IPS-18c (cell line): ENCODE data around the gene BIRC5.

Experiments
- H3K4me3 ChIP-seq: 2 replicates; pipeline ENCODE4 v1.7.0; 2013; ENCODE audit warnings: low read depth, mild to moderate bottlenecking, low read length, moderate library complexity; ENCODE audit not compliant: insufficient read depth
- H3K9me3 ChIP-seq: one replicate; pipeline ENCODE4 v1.6.1; 2013; ENCODE audit warnings: mild to moderate bottlenecking, low read length, moderate library complexity; ENCODE audit not compliant: control insufficient read depth, insufficient read depth

Gene BIRC5

DNA sequence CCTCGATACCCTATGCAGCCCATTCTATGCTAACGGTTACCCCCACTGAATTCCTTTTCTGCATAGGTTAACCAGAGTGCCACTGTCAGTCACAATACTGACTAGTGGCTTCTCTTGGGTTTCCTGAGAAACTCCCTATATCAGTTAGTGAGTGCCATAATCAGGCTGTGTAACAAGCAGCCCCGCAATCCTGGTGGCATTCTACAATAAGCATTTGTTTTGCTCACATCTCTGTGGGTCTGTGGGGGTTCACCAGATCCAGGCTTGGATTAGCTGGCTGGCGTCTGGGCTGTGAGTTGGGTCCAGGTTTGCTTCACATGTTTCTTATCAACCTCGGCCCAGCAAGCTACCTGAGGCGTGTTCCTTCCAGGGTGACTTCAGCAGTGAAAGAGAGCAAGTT lies 59.8 kb downstream of the BIRC5 start:
- H3K9me3 ChIP-seq: no peaks in the 10 kb centered on the region
- H3K4me3 ChIP-seq: no peak overlapping the region
